ENCODE data around the gene LMAN1. TPM values are rescaled to one million over a fixed set of nuclear protein-coding genes. Genes with fewer than 3 reads are reported as not detected.

LMAN1 gene
- total RNA-seq, 1 donor from 2014 or later = 60.8 TPM

DNA sequence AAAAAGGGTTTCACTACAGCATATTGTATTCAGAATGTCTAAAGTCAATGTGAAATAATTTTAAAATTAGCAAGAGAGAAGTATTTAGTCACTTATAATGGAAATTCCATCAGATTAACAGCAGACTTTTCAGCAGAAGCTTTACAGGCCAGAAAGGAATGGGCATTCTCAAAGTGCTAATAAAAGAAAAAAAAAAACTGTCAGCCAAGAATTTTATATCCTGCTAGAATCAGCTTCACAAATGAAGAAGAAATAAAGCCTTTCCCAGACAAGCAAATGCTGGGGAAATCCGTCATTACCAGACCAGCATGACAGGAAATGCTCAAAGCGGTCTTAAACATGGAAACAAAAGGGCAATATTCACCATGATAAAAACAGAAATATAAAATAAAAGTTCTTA, 18.8 kb downstream of the LMAN1 start:
- Histone ChIP-seq H3K4me1 (no peaks in the 10 kb centered on the region), H3K36me3 (peaks cover 64 to 95% of the 10 kb centered on the region in 2 donors), H3K27ac (no peak overlapping the region), H3K4me3 (no peak overlapping the region), H3K27me3 (no peaks in the 10 kb centered on the region), H3K9me3 (peaks cover 0 to 20% of the 10 kb centered on the region in 2 donors)
- no peak for DNase-seq (ENCODE audit: low spot score in 2 of 2)
- TF ChIP-seq, protein P1, sequence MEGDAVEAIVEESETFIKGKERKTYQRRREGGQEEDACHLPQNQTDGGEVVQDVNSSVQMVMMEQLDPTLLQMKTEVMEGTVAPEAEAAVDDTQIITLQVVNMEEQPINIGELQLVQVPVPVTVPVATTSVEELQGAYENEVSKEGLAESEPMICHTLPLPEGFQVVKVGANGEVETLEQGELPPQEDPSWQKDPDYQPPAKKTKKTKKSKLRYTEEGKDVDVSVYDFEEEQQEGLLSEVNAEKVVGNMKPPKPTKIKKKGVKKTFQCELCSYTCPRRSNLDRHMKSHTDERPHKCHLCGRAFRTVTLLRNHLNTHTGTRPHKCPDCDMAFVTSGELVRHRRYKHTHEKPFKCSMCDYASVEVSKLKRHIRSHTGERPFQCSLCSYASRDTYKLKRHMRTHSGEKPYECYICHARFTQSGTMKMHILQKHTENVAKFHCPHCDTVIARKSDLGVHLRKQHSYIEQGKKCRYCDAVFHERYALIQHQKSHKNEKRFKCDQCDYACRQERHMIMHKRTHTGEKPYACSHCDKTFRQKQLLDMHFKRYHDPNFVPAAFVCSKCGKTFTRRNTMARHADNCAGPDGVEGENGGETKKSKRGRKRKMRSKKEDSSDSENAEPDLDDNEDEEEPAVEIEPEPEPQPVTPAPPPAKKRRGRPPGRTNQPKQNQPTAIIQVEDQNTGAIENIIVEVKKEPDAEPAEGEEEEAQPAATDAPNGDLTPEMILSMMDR (IDR thresholded peaks at IDR 0.05) = no peak
- intact Hi-C loops (cut with DNase I) = no loop called here

GRCh38 chr18:59332986-59333385, 26.1 kb downstream of the LMAN1 start:
- no peak overlapping the region for H3K27ac ChIP-seq
- no peaks in the 10 kb centered on the region for H3K27me3 ChIP-seq
- DNase-seq (ENCODE audit: low spot score in 2 of 2) = no peak
- TF ChIP-seq, protein P1 (IDR thresholded peaks at IDR 0.05) = no peak
- H3K9me3 ChIP-seq = no peaks in the 10 kb centered on the region
- intact Hi-C loops (cut with DNase I) = no loop called here
- H3K4me1 ChIP-seq = no peaks in the 10 kb centered on the region
- H3K36me3 ChIP-seq = peaks cover 63 to 73% of the 10 kb centered on the region in 2 donors
- no peak overlapping the region for H3K4me3 ChIP-seq

GRCh38 chr18:59328683-59329082, 30.4 kb downstream of the LMAN1 start:
- intact Hi-C loops (cut with DNase I) = loop anchor here (5.0 kb wide), 1 partner anchor 54 kb away; no protein-coding TSS in a partner anchor
- Histone ChIP-seq H3K36me3 (peaks cover 48 to 57% of the 10 kb centered on the region in 2 donors), H3K27ac (no peak overlapping the region), H3K4me3 (no peak overlapping the region), H3K27me3 (no peaks in the 10 kb centered on the region), H3K9me3 (no peaks in the 10 kb centered on the region), H3K4me1 (no peaks in the 10 kb centered on the region)
- TF ChIP-seq, protein P1 (IDR thresholded peaks at IDR 0.05) = no peak
- DNase-seq (ENCODE audit: low spot score in 2 of 2) = no peak

- Histone ChIP-seq H3K27me3 (no peaks in the 10 kb centered on the region), H3K9me3 (no peaks in the 10 kb centered on the region), H3K27ac (no peak overlapping the region), H3K36me3 (peaks cover 29 to 38% of the 10 kb centered on the region in 2 donors), H3K4me3 (no peak overlapping the region), H3K4me1 (no peaks in the 10 kb centered on the region)
- no peak for DNase-seq (ENCODE audit: low spot score in 2 of 2)
- TF ChIP-seq, protein P1 (IDR thresholded peaks at IDR 0.05) = no peak
- intact Hi-C loops (cut with DNase I) = loop anchor here (5.0 kb wide), 1 partner anchor 56 kb away; no protein-coding TSS in a partner anchor
These were observed 33.1 kb downstream of the LMAN1 start for GRCh38 chr18:59325965-59326364.

DNA sequence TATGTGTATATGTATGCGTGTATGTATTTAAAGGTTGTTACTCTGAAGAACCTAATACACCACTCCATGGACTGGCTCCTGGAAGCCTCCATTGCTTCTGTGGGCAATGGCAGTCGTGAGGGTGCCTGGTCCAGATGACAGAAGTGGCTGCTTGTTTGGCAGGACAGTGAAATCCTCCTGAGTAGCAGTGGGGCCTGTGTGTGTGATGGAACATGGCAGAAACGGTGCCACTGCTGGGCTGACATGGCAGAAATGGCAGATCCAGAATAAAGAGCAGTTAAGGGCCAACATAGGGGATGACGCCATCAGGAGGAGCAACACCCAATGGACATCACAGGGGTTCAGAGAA, 34.5 kb downstream of the LMAN1 start:
- no peaks in the 10 kb centered on the region for H3K27me3 ChIP-seq
- H3K9me3 ChIP-seq = no peaks in the 10 kb centered on the region
- no peak overlapping the region for H3K27ac ChIP-seq
- H3K4me1 ChIP-seq = no peaks in the 10 kb centered on the region
- TF ChIP-seq, protein P1 (IDR thresholded peaks at IDR 0.05) = no peak
- intact Hi-C loops (cut with DNase I) = no loop called here
- H3K36me3 ChIP-seq = peaks cover 22 to 30% of the 10 kb centered on the region in 2 donors
- no peak overlapping the region for H3K4me3 ChIP-seq
- DNase-seq (ENCODE audit: low spot score in 2 of 2) = no peak

All from ascending aorta (tissue), 2 donors.